Chondrocyte (in vitro differentiated cells): Measurements from ENCODE around the gene PPFIBP2. TPM values are rescaled to one million over a fixed set of nuclear protein-coding genes. Genes with fewer than 3 reads are reported as not detected.

Experiments
- DNase-seq: peaks from one replicate; pipeline ENCODE4 v3.0.0; 2021; ENCODE audit warnings: mixed read lengths, low spot score
- H3K27ac Mint-ChIP-seq: one replicate; pipeline ENCODE4 v1.8.0; 2021; ENCODE audit warnings: mild to moderate bottlenecking, moderate library complexity, mixed read lengths; ENCODE audit not compliant: unreplicated experiment
- H3K27me3 Mint-ChIP-seq: 2 replicates; pipeline ENCODE4 v1.8.0; 2021; ENCODE audit warnings: low read depth, mixed read lengths
- H3K36me3 Mint-ChIP-seq: 2 replicates; pipeline ENCODE4 v1.8.0; 2021; ENCODE audit warnings: low read depth, mixed read lengths
- H3K4me1 Mint-ChIP-seq: 2 replicates; pipeline ENCODE4 v1.8.0; 2021; ENCODE audit warnings: low read depth, mild to moderate bottlenecking, mixed read lengths
- H3K4me3 Mint-ChIP-seq: one replicate; pipeline ENCODE4 v1.8.0; 2021; ENCODE audit warnings: mild to moderate bottlenecking, moderate library complexity, mixed read lengths; ENCODE audit not compliant: unreplicated experiment
- H3K9me3 Mint-ChIP-seq: 2 replicates; pipeline ENCODE4 v1.8.0; 2021; ENCODE audit warnings: low read depth, mixed read lengths
- total RNA-seq: library from RNA; stranded (reverse); gene quantifications from 3 replicates; pipeline ENCODE4 v1.2.1, GENCODE V29; 2021
- TF ChIP-seq, protein P1 (sequence below): fragments of 200-600 bp; sonication (generic); IDR thresholded peaks from 2 replicates; pipeline ENCODE4 v1.5.0; 2021; ENCODE audit warnings: antibody characterized with exemption, mild to moderate bottlenecking, moderate library complexity

PPFIBP2 gene
- total RNA-seq, 1 donor from 2014 or later: 90.8 TPM

DNA sequence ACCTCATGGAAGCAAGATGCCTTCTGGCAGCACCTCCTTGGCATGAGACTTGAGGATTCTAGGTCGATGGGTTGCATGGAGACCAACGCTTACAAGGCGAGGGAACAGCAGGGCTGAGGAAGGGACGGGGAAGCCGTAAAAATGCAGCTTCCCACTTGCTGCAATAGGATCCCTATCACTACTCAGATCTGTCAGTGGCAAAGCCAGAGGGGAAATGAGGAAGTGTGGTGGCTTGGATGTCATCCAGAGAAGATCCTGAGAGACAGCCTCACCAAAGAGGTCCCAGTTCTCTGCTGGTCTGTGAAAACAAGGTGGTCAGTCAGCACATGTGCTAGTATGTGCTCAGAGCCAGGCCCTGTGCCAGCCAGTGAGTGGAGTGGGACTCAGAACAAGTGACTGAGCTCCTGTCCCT, 137.3 kb downstream of the PPFIBP2 start:
- H3K4me3 Mint-ChIP-seq: no peak overlapping the region
- H3K27me3 Mint-ChIP-seq: no peaks in the 10 kb centered on the region
- DNase-seq: no peak
- H3K4me1 Mint-ChIP-seq: no peaks in the 10 kb centered on the region
- peaks cover 55% of the 10 kb centered on the region for H3K36me3 Mint-ChIP-seq
- no peak overlapping the region for H3K27ac Mint-ChIP-seq
- H3K9me3 Mint-ChIP-seq: no peaks in the 10 kb centered on the region
- TF ChIP-seq, protein P1, sequence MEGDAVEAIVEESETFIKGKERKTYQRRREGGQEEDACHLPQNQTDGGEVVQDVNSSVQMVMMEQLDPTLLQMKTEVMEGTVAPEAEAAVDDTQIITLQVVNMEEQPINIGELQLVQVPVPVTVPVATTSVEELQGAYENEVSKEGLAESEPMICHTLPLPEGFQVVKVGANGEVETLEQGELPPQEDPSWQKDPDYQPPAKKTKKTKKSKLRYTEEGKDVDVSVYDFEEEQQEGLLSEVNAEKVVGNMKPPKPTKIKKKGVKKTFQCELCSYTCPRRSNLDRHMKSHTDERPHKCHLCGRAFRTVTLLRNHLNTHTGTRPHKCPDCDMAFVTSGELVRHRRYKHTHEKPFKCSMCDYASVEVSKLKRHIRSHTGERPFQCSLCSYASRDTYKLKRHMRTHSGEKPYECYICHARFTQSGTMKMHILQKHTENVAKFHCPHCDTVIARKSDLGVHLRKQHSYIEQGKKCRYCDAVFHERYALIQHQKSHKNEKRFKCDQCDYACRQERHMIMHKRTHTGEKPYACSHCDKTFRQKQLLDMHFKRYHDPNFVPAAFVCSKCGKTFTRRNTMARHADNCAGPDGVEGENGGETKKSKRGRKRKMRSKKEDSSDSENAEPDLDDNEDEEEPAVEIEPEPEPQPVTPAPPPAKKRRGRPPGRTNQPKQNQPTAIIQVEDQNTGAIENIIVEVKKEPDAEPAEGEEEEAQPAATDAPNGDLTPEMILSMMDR: no peak

DNA sequence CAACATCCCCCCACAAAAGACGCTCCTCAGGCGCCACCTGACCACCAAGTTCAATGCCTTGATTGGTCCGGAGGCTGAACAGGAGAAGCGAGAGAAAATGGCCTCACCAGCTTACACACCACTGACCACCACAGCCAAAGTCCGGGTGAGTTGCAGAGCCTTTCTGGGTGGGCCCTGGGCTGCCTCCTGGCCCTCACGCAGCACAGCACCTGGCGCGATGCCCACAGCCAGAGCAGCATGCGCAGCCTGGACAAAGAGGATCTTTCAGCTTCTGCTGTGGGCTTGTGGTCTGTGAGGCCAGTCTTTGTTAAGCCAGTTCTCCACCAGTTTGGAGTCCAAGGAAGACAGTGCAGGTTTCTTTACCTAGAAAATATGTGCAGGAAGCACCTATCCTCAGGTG, 137.9 kb downstream of the PPFIBP2 start:
- Mint-ChIP-seq H3K4me1 (no peaks in the 10 kb centered on the region), H3K4me3 (no peak overlapping the region), H3K27ac (no peak overlapping the region), H3K9me3 (no peaks in the 10 kb centered on the region), H3K27me3 (no peaks in the 10 kb centered on the region), H3K36me3 (peaks cover 56% of the 10 kb centered on the region)
- TF ChIP-seq, protein P1: no peak
- DNase-seq: no peak

DNA sequence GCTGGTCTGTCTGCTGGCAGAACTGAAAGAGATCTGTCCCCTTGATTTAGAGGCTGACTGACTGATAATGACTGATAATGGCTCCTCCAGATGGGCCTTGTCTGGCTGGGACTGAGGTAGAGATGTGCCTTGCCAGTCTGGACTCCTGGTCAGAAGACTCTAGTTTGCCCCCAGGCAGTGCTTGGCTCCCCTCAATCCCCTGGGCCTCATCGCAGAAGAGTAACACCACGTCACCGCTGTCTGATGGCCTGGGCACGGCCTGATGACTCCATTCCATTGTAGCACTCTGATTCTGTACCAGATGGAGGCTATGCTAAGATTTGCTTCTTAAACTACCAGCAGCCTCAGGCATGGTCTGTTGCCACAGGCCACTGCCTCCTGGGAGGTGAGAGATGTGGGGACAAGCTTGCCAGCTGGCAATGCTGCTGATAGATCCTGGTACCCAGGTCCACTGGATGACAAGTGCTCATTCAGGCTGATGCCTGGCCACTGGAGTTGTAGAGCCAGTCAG, 140.5 kb downstream of the PPFIBP2 start:
- Mint-ChIP-seq H3K27me3 (no peaks in the 10 kb centered on the region), H3K4me3 (no peak overlapping the region), H3K4me1 (no peaks in the 10 kb centered on the region), H3K36me3 (peaks cover 60% of the 10 kb centered on the region), H3K9me3 (no peaks in the 10 kb centered on the region), H3K27ac (no peak overlapping the region)
- TF ChIP-seq, protein P1: no peak
- DNase-seq: no peak

DNA sequence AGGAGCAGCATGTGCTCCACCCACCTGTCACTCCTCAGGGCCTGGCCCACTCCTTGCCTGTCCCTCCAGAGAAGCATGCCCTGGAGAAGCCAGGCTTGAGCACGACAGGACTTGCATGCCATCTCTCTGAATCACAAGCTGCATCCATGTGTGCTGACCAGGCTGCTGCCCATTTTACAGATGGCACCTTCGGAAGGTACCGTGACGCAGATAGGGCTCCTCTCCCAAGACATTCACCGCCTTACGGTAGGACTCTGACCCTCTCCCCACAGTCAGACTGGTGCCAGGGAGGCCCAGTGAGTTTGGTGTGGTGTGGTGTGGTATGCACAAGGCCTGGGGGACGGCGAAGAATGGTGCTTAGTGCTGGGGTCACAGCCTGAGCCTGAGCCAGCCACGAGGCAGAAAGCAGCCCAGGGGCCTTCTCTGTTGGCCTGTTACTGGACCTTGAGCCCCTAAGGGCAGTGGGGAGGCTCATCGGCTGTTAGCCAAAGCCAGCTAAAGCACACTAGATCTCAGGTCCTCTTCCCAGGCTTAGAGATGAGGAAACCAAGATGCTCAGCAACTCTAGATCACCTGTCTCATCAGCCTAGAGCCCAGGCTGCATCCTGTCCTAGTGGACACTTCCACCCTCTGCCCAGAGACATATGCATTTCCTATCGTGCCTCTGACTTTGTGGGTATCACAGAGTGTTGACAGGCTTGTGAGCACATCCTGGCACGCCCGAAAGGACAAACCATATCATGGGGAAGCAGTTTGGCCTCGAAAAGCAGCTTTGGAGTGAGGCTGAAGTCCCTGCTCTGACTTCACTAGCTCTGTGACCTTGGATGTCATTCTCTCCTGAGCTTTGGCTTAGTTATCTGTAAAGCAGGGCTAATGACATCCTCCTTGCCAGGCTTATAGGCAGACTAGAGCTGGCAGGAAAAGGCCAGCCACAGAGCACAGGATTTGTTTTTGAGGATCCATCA, 141.7 kb downstream of the PPFIBP2 start:
- no peaks in the 10 kb centered on the region for H3K9me3 Mint-ChIP-seq
- no peak for DNase-seq
- H3K4me3 Mint-ChIP-seq: no peak overlapping the region
- no peaks in the 10 kb centered on the region for H3K27me3 Mint-ChIP-seq
- H3K27ac Mint-ChIP-seq: no peak overlapping the region
- no peaks in the 10 kb centered on the region for H3K4me1 Mint-ChIP-seq
- H3K36me3 Mint-ChIP-seq: peaks cover 48% of the 10 kb centered on the region
- TF ChIP-seq, protein P1: no peak

DNA sequence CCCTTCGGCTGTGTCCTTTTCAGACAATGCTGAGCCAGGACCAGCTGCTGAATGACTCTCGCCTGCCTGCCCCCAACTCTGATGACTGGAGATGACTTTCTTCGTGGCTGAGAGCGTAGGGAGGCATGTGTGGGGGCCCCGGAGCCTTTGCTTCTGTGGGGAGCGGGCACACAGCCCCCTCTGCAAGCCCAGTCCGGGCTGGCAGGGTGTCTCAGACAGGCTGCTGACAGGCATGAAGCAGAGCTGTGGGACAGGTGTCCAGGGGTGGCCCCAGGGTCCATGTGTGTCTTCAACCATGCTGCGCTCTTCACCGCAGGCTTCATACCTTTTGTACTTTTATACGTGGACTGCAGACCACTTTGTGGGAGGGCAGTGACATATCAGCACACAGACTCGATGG, 142.9 kb downstream of the PPFIBP2 start:
- Mint-ChIP-seq H3K27ac (no peak overlapping the region), H3K27me3 (no peaks in the 10 kb centered on the region), H3K4me3 (no peak overlapping the region), H3K36me3 (peaks cover 40% of the 10 kb centered on the region), H3K9me3 (no peaks in the 10 kb centered on the region), H3K4me1 (no peaks in the 10 kb centered on the region)
- DNase-seq: no peak
- TF ChIP-seq, protein P1: no peak
